NCI-H146 (cell line): Measurements from ENCODE around the gene TAGLN3.
"Not testable (repeated sequence)": the region's sequence is repeated elsewhere in the genome, so short reads cannot be mapped to it uniquely, and the experiment has no call there.

Experiments
- DNase-seq: peaks from one replicate; lab custom pipeline; 2025; lab: John Stamatoyannopoulos, UW

TAGLN3 gene

DNA sequence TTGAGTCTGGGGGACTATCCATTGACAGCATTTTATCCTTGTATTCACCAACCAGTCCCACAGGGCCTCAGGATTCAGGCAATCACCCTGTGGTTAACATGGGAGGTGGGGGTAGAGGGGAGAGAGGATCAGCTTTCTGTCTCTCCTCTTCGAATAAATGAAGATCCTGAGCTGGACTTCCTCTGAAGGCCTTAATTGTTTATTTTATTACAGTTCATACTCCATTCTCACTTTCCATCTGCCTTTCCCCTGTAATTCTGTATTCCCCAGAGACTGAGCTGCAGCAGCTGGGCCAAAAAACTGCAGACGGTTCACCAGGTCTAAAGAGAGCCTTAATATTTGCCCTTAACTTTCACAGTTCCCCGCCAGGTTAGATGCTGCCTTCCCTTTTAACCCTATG, 11.9 kb downstream of the TAGLN3 start:
- no peak for DNase-seq

DNA sequence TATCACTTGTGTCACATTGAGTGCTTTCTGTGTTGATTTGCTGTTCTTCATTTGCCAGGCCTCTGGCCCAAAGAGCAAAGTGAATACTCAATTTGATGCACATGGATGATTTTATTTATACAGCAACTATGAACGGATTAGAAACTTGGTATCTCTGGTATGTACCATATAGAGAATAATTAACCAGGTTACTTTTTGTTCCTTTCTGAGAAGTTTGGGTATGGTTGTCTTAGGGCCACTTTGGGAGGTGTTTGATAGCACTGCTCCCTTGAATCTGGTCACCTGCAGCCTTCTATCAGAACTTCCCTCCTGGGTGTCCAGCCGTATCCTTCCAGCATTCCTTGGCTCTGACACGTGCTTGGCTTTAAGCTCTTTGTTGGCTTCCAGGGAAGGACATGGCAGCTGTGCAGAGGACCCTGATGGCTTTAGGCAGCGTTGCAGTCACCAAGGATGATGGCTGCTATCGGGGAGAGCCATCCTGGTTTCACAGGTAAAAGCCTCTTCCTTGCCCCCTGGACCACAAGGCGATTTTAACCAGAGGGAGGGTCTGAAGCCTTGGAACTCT, 12.7 kb downstream of the TAGLN3 start:
- DNase-seq, result no peak

DNA sequence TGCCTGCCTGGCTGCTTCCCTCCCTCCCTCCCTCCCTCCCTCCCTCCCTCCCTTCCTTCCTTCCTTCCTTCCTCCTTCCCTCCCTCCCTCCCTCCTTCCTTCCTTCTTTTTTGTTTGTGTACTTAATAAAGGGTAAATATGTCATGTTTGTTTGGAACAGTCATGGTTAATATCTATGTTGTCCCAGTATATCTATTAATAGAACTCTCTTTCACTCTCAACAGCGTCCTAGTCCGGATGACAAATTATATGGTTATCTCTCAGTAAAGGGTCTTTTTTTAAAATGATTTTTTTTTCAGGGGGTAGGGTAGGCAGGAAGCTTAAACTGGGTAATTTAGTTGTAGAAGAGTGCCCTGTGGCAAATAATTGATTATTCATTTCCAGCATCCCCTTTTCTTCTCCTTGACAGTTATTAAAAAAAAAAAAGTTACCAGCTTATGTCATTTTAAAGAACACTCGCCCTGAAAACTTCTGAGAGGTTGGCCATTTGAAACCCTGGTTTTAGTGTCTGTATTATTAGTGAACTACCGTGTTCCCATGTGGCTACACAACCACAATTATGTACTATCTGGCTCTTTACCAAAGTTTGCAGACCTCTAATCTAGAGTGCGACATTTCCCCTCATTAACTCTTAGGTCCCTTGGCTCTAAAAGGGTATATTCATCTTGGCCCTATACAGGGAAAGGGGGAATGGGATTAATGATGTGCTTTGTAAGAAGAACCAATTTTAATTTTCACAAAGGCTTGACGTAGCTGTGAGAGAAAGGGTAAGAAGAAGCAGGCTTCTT, 13.7 kb downstream of the TAGLN3 start:
- DNase-seq, result no peak

DNA sequence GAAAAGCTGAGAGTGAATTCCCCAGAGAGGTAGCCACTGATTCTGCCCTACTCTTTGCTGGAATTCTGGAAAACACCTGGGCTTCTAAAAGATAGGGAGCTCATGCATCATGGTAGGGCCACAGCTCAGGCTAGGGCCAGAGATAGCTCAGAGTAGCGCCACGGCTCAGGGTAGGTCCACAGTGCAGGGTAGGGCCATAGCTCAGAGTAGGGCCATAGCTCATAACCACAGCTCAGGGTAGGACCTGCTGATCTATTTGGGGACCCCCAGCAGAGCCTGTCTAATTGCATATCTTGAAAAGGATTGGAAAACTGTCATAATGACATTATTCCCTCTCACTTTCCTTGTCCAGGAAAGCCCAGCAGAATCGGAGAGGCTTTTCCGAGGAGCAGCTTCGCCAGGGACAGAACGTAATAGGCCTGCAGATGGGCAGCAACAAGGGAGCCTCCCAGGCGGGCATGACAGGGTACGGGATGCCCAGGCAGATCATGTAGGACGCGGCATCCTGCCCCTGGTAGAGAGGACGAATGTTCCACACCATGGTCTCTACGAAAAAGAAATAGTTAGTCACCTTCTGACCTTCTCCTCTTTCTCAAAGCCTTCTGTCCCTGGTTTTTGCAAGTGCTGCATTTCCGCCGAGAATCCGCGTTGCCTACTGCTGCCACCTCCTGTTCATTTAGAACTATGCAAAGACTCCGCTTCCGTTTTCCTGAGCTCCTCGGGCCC, 14.5 kb downstream of the TAGLN3 start:
- DNase-seq, result peak; percentile 46

DNA sequence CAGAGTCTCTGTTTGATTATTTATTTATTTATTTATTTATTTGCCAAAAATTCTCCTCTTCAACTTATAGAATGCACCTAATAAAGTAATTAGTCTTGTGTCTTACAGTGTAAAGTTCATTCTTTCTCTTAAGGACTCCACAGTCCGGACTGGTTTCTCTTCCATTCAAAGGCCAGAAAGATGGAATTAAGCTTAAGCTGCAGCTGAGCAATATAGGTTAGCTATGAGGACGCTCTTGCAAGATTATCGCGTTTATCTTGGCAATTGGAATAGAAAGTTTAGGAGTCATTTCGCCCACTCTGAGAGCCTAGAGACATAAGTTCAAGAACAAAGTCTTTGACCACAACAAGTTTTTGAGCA, 15.0 kb downstream of the TAGLN3 start:
- no peak for DNase-seq

DNA sequence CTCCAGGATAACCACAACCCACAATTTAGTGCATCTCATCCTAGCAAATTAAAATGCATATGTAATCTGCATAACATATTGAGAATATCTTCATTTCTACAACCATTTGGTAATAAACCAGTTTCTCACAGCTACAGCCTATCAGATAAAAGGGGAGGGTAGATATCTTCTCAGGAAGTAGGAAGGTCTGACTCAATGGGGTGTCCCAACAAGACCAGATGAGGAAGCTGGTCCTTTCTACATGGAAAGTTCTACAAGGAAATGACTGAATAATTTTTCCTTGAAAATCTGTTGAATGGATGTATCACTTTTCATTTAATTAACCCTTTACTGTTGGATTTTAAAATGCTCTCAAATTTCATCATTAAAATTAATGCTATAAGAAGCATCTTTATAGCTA, 18.4 kb downstream of the TAGLN3 start:
- DNase-seq, result peak; percentile 7

DNA sequence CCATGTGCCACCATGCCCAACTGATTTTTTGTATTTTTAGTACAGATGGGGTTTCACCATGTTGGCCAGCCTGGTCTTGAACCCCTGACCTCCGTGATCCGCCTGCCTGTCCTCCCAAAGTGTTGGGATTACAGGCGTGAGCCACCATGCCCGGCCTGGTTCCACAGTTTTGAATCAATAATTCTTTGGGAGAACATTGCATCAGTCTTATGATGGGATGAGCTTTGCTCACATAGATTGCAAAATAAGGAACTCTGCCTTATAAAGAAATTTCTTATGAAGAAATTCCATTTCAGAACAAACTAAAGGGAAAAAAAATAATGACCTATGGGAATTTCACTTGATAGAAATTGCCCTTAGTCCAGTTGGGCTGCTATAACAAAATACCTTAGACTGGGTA, 20.0 kb downstream of the TAGLN3 start:
- no peak for DNase-seq

DNA sequence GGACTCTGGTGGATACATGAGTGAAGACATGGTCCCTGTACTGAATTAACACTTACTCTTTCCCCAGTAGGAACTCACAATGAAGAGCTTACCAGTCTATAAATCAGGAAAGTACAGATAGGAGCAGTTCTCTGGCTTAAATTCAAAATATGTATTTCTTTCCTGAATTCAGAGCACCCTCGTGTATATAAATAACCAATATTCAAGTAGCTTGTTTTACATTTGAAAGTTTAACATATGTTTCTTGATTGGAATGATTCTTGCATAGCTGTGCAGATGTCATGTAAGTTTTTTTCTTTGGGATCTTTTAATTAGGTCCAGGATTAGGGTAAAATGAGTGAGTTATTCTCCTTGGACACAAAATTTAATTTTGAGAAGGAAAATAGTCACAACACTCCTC, 21.0 kb downstream of the TAGLN3 start:
- DNase-seq, result no peak

DNA sequence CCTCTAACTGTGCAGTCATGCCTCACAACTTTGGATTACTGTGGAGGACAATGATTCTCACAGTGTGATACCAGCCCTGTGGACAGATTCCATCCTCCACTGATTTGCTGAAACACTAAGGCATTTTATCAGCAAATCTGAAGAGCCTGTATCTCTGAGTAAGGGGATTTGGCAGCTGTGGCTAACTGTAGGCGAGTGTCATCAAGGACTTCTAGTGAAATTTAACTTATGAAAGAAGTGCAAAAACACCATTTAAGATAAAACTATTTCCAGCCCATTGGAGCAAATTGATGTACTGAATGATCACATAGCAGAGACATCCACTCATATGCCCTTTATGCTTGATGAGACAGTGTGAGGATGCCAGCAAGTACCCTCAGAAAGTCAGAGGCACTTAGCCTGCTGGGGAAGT, 22.0 kb downstream of the TAGLN3 start:
- peak; percentile 59 for DNase-seq

DNA sequence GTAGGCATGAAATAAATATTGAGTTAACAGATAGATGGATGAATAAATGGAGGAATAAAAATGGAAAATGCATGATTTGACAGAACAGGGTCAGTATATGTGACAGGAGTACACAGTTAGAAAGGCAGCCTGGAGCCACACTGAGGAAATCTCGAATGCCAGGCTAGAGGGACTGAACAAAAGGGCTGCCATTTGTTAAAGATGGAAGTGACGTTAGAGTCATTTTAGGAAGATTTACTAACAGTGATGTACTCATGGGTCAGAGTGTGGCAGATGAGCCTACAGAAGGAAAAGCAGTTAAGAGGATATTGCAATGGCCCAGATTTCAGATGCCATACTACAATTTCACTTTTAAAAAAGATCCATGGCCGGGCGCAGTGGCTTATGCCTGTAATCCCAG, 28.4 kb downstream of the TAGLN3 start:
- no peak for DNase-seq

DNA sequence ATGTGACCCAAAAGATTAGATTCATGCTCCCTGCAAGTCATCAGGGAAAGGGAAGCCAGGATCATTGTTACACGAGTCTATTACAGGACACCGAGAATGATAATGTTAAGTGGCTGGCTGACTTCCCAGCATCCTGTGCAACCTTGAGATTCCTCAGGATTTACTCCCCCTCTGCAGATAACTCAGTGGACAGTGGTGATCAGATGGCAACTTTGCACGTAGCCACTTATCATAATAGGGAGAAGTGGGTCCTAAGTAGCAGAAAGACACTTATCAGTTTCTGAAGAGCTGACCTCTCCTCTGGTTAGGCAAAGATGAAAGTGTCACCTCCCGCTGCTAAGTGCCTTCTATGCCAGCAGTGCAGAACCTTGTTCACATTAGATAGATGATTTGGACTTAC, 29.1 kb downstream of the TAGLN3 start:
- DNase-seq, result no peak

DNA sequence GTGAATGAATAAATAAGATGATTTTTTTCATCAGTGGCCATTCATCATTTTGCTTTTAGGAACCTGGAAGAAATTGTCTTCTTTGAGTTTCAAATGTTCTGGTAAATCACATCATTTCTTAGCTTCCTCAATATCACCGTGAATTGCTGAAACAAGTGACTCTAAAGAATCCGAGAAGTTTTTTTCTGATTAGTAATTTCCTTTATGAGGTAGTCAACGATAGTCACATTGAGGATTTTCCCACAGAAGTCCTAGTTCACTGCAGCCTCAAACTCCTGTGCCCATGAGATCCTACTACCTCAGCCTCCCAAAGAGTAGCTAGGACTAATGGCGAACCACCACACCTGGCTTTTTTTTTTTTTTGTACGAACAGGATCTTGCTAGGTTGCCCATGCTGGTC, 32.2 kb downstream of the TAGLN3 start:
- no peak for DNase-seq

DNA sequence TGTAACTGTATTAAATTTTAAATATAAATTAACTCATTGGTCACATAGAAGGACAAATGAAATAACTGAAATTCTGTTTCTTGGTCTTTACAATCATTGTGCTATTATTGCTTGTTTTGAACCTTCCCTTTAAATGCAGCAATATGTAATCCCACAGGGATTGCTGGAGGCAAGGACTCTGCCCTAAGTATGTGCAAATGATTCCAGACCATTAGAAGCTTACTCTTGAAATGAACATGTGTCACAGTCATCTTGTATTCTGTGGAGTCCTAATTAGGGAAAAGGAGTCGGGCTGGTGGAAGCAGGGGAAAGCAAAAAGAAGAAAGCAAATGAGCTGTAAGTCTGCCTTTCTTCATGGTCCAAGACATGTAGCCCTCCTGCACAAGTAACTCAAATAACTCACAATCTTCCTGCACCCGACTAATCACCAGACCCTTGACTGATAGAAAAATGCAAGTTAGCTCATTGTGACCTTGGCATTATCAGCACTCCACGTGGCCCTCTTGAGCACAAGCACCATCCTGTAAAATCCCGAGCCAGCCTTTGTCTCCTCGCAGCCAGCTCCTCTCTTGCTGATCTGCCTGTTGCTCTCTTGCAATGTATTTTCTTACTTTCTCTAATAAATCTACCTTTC, 33.5 kb downstream of the TAGLN3 start:
- no peak for DNase-seq

DNA sequence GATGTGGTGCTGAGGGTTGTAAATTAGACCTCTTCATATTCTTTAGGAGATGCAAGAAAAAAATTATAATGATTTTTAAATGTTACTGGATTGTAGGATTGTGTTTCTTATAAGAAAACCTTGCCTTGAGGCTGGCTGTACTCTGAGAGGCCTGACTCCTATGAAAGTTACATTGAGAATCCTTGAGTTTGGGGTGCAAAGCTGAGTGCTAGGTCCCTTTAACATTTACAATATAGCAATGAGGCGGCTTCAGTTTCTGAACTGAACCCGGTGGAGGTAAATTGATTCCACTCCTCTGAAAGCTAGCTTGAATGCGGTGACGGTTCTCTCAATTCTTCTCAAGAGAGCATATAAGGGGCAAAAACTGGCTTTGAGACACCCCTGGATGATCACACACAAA, 35.7 kb downstream of the TAGLN3 start, which contains the start of gene TMPRSS7:
TSS of gene TMPRSS7 (plus strand) at position 301 of the 400 bp plus-strand sequence. CDS start 110 bp downstream, outside the sequence.
- DNase-seq, result no peak

DNA sequence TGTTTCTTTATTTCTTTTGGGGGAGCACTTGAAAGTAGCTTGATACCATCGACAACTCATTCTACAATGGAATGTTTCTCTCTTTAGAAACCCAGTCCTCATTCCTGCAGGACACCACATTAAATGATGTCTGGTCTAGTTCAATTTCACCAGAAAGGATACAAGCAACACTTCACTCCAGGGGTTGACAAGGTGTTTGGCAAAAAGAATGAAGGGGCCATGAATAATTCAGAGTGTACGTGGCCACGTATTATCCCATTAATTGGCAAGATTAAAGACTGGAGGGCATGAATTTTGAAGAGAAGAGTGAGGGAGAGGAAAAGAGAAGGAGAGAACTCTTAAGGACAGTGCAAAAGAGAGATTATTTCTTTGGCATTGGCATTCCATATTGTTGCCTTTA, 36.5 kb downstream of the TAGLN3 start:
- DNase-seq, result peak; percentile 62

DNA sequence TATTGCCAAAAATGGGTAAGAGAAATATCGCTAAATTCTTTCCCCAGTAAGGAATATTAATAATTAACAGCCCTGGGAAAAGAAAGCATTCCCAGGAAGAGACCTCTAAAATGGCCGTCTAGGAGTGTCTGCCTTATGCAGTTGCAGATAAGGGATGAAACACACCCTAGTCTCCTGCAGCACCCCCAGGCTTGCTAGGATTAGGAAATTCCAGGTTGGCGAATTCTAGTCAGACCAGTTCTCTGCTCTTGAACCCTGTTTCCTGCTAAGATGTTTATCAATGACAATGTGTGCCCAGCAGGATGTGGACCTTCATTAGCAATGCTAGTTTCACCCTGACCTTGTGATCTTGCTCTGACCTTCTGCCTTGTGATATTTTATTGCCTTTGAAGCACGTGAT, 38.5 kb downstream of the TAGLN3 start:
- DNase-seq, result not testable (repeated sequence)

DNA sequence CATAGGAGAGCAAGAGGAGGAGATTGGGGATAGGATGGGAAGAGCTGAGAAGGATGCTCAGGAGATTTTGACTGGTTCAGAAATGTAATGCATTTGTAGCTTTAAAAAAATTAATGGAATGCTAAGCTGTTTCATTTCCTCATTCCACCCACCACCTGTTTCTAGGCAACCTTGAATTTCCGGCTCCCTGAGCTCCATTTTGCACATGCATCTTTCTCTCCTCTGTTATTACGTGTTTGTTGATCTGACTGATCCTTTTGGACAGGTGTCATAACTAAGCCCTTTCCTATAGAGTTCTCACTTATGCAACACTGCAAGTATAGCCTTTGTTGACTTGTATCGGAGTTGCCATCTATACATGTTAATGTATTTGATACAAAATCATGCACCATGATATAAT, 40.1 kb downstream of the TAGLN3 start:
- DNase-seq, result peak; percentile 62

DNA sequence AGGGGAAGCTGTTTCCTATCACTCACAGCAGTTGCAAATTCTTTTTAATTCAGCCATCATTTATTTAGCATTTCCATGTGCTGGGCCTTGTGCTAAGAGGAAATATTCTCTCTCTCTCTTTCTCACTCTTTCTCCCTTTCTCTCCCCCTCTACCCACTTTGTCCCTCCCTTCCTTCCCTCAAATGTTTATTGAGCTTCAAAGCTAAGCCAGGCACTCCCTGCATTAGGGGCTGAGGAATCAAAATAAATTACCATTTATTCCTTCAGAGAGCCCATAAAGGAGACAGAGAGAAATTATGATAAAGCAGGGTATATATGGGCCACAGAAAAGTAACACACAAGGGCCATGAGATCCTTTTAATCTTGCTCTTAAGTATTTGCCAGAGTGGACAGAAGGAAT, 42.6 kb downstream of the TAGLN3 start:
- no peak for DNase-seq

DNA sequence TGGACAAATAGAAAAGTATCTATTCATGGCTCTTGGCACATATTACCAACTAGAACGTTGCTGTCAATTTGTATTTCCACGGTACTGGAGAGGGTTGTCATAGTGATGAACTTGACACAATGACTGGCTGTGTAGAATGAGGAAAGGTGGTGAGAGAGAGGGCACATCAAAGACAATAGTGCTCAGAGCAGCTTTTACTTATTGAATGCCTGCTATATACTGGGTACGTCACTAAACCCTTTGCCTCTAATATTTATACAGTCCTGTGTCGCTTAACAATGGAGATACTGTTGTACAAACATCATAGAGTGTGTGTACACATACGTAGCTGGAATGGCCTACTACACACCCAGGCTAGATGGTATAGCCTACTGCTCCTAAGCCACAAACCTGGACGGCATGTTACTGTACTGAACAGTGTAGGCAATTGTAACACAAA, 44.1 kb downstream of the TAGLN3 start:
- DNase-seq, result peak; percentile 100

DNA sequence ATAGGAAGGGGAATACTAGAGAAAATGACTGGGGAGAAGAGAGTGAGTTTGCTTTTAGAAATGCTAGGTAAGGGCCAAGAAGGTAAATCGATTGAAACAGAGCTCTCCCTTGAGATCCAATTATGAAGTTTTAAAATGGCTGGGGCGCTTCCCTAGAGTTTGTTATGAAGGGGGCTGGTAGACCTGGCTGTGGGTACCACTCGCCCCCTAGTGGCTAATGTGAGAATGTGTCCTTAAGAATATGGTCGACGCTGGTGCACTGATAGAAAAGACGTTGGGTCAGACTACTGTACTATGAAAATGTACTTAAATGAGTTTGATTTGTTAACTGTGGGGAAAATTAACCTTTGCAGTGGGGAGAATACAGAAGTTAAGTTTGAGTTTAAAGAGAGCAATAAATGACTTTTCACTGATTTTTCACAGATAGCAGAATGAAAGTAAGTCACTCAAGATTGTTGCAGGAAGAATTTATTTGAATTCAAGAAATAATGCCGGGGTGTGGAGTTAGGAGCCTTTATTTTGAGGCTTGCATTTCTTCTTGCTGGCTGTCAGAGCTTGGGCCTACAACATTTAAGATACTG, 45.0 kb downstream of the TAGLN3 start:
- peak; percentile 96 for DNase-seq

DNA sequence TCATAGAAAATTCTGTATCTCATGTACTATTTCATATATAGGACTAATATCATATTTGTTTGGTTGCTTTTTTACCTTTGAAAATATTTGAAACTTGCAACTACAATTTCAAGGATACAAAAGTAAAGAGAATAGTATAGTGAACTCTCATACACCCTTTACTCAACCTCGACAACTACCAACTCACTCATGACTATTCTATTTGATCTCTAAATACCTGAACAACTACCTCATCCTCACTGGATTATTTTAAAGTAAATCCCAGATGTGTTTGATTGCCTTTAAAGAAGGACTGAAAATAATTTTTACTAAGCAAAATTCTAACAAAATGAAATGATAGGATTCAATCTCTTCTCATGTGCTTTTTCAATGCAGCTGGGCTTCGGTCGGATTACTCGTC, 47.9 kb downstream of the TAGLN3 start:
- no peak for DNase-seq

DNA sequence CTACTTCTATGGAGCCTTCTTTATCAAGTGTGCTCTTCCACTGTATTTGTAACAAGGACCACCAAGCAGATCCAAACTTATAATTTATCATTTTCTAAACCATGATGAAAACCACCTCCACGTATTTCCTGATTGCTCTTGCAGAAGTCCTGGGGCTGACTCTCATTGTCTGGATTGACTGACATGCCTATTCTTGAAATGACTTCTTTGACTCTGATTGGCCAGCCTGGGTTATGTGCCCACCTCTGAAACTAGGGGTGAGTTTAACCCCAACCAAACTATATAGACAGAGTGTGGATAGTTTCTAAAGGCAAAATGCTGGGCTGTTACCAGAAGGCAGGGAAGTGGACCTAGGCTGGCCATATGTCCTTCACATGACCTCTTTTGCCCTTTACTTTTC, 48.5 kb downstream of the TAGLN3 start:
- no peak for DNase-seq
